ENCODE results near the gene ERG28. TPM values are rescaled to one million over a fixed set of nuclear protein-coding genes. Genes with fewer than 3 reads are reported as not detected.
"Not testable (repeated sequence)": the region's sequence is repeated elsewhere in the genome, so short reads cannot be mapped to it uniquely, and the experiment has no call there.

ERG28 gene
- polyA plus RNA-seq, 3 donors: 8.9 to 11.2 (median 9.5) TPM

- WGBS, 3 donors: 48 to 57% (median 53%) methylated on average over 11 of the region's 11 CpGs
Measured at GRCh38 chr14:75604979-75605851, 55.5 kb downstream of the ERG28 start.

GRCh38 chr14:75602503-75602902 is 58.2 kb downstream of the ERG28 start:
- 38 to 69% (median 64%) methylated on average over 3 of the region's 3 CpGs for WGBS, 3 donors
- no peak overlapping the region for H3K27ac ChIP-seq (ENCODE audit: low read depth, low read length)

More at GRCh38 chr14:75604979-75605851, 55.5 kb downstream of the ERG28 start:
- H3K27ac ChIP-seq (ENCODE audit: low read depth, low read length): no peak overlapping the region

- not testable (repeated sequence) for H3K27ac ChIP-seq (ENCODE audit: low read depth, low read length)
- 81 to 96% (median 93%) methylated on average over 6 of the region's 6 CpGs for WGBS, 3 donors
Measured at GRCh38 chr14:75601061-75601460, 59.6 kb downstream of the ERG28 start.

- 80 to 88% (median 86%) methylated on average over 1 of the region's 1 CpG for WGBS, 3 donors
- H3K27ac ChIP-seq (ENCODE audit: low read depth, low read length): not testable (repeated sequence)
Measured at GRCh38 chr14:75600100-75600499, 60.6 kb downstream of the ERG28 start.

Other genes starting within 250 kb of the ERG28 start
- gene JDP2, start 232.9 kb downstream of the ERG28 start, polyA plus RNA-seq: 100 to 1,000 TPM in 1 of 3 donors, 10 to 100 TPM in 2; 10.9 to 149 (median 49.8) TPM
- gene BATF, start 138.4 kb downstream of the ERG28 start, polyA plus RNA-seq: 10 to 100 TPM in 1 of 3 donors, 1 to 10 TPM in 2; 1.2 to 17.2 (median 8.5) TPM
- 1 to 10 TPM; 1.2 to 5.1 (median 1.3) TPM for gene FLVCR2, start 82.3 kb downstream of the ERG28 start, polyA plus RNA-seq
- gene TTLL5, start 370 bp upstream of the ERG28 start, polyA plus RNA-seq: 10 to 100 TPM in 1 of 3 donors, 1 to 10 TPM in 2; 6.3 to 12.9 (median 8.9) TPM